Activated CD8-positive, alpha-beta memory T cell treated with anti-CD3 and anti-CD28 coated beads, Interleukin-2, amount 10 ng/mL, durations not matched to agents 7 days and 5 days (primary cell): ENCODE results near the gene RASAL1. TPM values are rescaled to one million over a fixed set of nuclear protein-coding genes. Genes with fewer than 3 reads are reported as not detected.

ENCODE experiments used
- ATAC-seq: fragments of 150-1000 bp; cut with Tn5 transposase; one replicate; pipeline ENCODE4 v1.10.0; 2021; ENCODE audit warnings: moderate library complexity
- CTCF ChIA-PET: fragments of 350-600 bp; sonication (Branson Sonifier 250); formaldehyde crosslinking; loops from one replicate; lab custom pipeline; 2021; ENCODE audit warnings: antibody characterized with exemption; lab: Charles Lee
- DNase-seq: peaks from one replicate; pipeline ENCODE4 v3.0.0-alpha.2; 2020
- H3K27ac Mint-ChIP-seq: one replicate; pipeline ENCODE4 v1.8.0; 2021; ENCODE audit warnings: mild to moderate bottlenecking, mixed read lengths
- H3K27me3 Mint-ChIP-seq: one replicate; pipeline ENCODE4 v1.8.0; 2021; ENCODE audit warnings: mixed read lengths
- H3K36me3 Mint-ChIP-seq: one replicate; pipeline ENCODE4 v1.8.0; 2021; ENCODE audit warnings: mild to moderate bottlenecking, mixed read lengths
- H3K4me1 Mint-ChIP-seq: one replicate; pipeline ENCODE4 v1.8.0; 2021; ENCODE audit warnings: mixed read lengths
- H3K4me3 Mint-ChIP-seq: one replicate; pipeline ENCODE4 v1.8.0; 2021; ENCODE audit warnings: mild to moderate bottlenecking, moderate library complexity, mixed read lengths
- H3K9me3 Mint-ChIP-seq: one replicate; pipeline ENCODE4 v1.8.0; 2022; ENCODE audit warnings: low read depth, mixed read lengths
- microRNA-seq: library from miRNA; unstranded; fragments of <30 nt; microRNA quantifications from one replicate; pipeline ENCODE4 v1.2.0, GENCODE V29; 2022
- total RNA-seq, 2 experiments: library from RNA; stranded (reverse); gene quantifications; one replicate each; pipeline ENCODE4 v1.2.3, GENCODE V29; 2021

RASAL1 gene
- total RNA-seq, 2 experiments from 2014 or later: not detected

DNA sequence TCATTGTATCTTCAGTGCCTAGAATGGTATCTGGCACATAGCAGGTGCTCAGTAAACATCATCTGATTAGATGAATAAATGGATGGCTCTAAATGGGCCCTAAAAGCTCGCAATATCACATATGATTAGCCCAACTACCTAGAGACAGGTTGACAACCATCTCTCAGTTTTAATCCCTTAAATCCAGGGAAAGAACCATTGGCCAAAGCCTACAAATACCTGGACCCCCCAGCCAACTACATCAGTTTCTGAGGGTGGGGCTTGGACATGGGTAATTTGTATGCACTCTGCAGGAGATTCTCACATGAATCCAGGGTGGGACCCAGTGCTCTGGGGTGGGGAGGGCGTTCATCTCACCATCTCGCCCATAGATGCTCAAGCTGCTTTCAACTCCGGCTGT is 83.8 kb downstream of the RASAL1 start:
- Mint-ChIP-seq H3K9me3 (no peaks in the 10 kb centered on the region), H3K27me3 (peaks cover 22% of the 10 kb centered on the region), H3K36me3 (no peaks in the 10 kb centered on the region), H3K27ac (no peak overlapping the region), H3K4me3 (no peak overlapping the region), H3K4me1 (no peaks in the 10 kb centered on the region)
- ATAC-seq: no peak
- CTCF ChIA-PET: interaction anchor here (1.7 to 4.9 kb wide), 2 partner anchors 47 to 123 kb away, joined by 6 to 45 read pairs; no protein-coding TSS in a partner anchor
- no peak for DNase-seq

DNA sequence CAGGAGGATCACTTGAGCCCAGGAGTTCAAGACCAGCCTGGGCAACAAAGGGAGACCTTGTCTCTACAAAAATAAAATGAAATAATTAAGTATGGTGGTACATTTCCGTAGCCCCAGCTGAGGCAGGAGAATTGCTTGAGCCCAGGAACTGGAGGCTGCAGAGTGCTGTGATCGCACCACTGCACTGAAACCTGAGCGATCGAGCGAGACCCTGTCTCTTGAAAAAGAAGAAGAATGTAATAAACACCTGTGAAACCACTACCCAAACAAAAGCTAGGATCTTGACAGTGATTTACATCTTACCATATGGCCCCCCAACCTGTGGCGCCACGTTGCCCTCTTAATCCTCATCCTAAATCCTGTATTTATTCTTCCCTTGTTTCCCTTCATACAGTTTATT is 84.8 kb downstream of the RASAL1 start:
- H3K27me3 Mint-ChIP-seq: peaks cover 20% of the 10 kb centered on the region
- no peak for DNase-seq
- CTCF ChIA-PET: interaction anchor here (0.6 to 4.9 kb wide), 5 partner anchors 20 to 146 kb away, joined by 4 to 45 read pairs (median 11); no protein-coding TSS in a partner anchor
- no peaks in the 10 kb centered on the region for H3K4me1 Mint-ChIP-seq
- ATAC-seq: no peak
- no peak overlapping the region for H3K4me3 Mint-ChIP-seq
- no peaks in the 10 kb centered on the region for H3K9me3 Mint-ChIP-seq
- no peak overlapping the region for H3K27ac Mint-ChIP-seq
- no peaks in the 10 kb centered on the region for H3K36me3 Mint-ChIP-seq

DNA sequence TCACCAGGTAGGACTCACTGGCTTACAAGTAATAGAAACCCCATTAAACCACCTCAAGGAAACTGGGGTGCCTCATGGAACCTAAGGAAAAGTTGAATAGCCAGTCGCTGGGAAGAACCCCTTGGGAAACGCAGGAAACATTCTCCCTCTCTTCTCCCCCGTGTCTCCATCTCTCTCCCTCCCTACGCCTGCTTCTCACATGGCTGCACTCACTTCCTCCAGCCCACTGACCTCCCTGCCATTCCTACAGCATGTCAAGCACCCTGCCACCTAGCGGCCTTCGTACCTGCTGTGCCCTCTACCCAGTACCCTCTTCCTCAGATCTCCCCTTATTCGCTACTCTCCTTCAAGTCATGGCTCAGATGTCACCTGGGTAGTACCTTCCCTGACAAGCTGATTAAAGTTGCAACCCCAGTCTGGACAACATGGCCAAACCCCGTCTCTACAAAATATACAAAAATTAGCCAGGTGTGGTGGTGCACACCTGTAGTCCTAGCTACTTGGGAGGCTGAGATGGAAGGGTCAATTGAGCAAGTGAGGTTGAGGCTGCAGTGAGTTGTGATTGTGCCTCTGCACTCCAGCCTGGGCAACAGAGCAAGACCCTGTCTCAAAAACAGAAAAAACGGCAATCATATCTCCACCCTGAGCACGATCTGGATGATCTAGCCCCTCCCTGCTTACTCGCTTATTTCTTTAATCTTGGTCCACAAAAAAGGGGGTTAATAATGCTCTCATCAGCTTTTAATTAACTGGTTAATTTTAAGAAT is 85.4 kb downstream of the RASAL1 start:
- no peaks in the 10 kb centered on the region for H3K36me3 Mint-ChIP-seq
- H3K27ac Mint-ChIP-seq: no peak overlapping the region
- ATAC-seq (no peak), DNase-seq (no peak)
- CTCF ChIA-PET: interaction anchor here (1.2 to 4.9 kb wide), 6 partner anchors 15 to 103 kb away, joined by 3 to 45 read pairs (median 8); no protein-coding TSS in a partner anchor
- peaks cover 15% of the 10 kb centered on the region for H3K27me3 Mint-ChIP-seq
- H3K4me3 Mint-ChIP-seq: no peak overlapping the region
- no peaks in the 10 kb centered on the region for H3K9me3 Mint-ChIP-seq
- H3K4me1 Mint-ChIP-seq: no peaks in the 10 kb centered on the region

Small RNA genes lying within 50 kb of the gene (microRNA-seq; reads per million reads assigned to microRNA genes)
- gene MIR7106: not detected

Other genes with a start within 250 kb of the RASAL1 start
- 100 to 1,000 TPM; 161 to 292 TPM for gene OAS1, start 228.8 kb downstream of the RASAL1 start, total RNA-seq
- gene OAS3, start 197.3 kb downstream of the RASAL1 start, total RNA-seq: 100 to 1,000 TPM; 290 to 394 TPM
- 100 to 1,000 TPM; 276 to 383 TPM for gene OAS2, start 157.2 kb downstream of the RASAL1 start, total RNA-seq
- gene DTX1, start 79.0 kb downstream of the RASAL1 start, total RNA-seq: under 1 TPM; 0.16 to 0.35 TPM
- not detected for gene CFAP73, start 14.0 kb upstream of the RASAL1 start, total RNA-seq
- gene DDX54, start 49.7 kb upstream of the RASAL1 start, total RNA-seq: 10 to 100 TPM; 71.5 to 99.0 TPM
- gene RITA1, start 50.0 kb upstream of the RASAL1 start, total RNA-seq: 10 to 100 TPM; 23.1 to 29.6 TPM
- gene TPCN1, start 85.7 kb upstream of the RASAL1 start, total RNA-seq: 10 to 100 TPM; 21.4 to 23.3 TPM
- 10 to 100 TPM; 18.5 to 20.6 TPM for gene SLC8B1, start 199.3 kb upstream of the RASAL1 start, total RNA-seq
- gene PLBD2, start 222.8 kb upstream of the RASAL1 start, total RNA-seq: 10 to 100 TPM; 11.2 to 12.5 TPM